Measurements from ENCODE around the gene LGSN. TPM values are rescaled to one million over a fixed set of nuclear protein-coding genes. Genes with fewer than 3 reads are reported as not detected.
"Not testable (repeated sequence)": the region's sequence is repeated elsewhere in the genome, so short reads cannot be mapped to it uniquely, and the experiment has no call there.

The LGSN gene
- total RNA-seq, 1 experiment from 2014 or later, result not detected

DNA sequence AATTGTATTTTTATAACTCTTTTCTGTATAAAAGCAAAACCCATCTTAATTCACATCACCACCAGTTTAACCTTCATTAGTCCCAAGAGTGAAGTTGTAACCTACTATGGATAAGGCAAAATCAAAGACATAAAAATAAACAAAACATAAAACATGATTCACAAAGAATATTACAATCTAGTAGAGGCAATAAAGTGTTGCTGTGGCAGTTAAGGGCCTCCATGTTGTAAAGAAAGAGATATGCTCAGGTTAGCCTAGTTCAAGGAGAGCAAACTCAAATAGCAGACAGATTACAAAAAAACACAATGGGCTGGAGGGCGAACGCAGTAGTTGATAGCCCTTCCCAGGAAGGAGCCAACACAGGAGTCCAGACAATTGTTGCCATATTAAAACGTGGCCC, 13.4 kb downstream of the LGSN start:
- DNase-seq (ENCODE audit: low spot score), result no peak

DNA sequence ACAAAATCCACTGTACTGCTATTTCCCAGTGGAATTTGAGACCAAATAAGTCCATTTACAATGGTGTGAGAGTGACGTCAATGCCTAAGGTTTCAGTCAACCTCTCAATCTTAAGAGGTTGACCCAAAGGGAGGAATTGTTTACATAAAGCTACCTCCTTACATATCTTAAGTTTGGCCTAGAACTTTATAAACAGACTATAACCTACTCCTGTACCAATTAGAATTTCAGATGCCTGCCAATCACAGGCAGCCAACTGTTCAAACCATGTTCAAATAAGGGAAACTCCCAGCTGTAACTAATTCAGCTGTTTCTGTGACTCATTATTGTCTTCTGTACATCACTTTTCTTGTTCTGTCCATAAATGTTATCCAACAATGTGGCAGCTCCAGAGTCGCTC, 14.5 kb downstream of the LGSN start:
- no peak for DNase-seq (ENCODE audit: low spot score)

DNA sequence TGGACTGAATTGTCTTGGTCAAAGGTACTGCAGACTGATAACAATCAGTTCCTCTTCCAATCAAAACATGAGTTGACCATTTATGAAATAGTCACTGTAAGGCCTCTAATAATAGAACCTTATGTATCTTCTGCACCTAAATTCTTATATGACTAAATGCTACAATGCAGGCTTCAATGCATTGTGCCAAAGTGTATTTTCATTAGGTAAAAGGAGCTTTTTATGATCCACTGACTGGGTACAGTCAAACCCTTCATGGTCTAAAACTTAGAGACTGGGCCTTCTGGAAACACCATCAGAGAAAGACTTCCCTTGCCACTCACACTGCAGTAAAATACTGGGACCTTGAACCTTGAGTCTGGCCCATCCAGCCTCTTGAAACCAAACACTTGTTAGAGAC, 16.3 kb downstream of the LGSN start:
- no peak for DNase-seq (ENCODE audit: low spot score)

DNA sequence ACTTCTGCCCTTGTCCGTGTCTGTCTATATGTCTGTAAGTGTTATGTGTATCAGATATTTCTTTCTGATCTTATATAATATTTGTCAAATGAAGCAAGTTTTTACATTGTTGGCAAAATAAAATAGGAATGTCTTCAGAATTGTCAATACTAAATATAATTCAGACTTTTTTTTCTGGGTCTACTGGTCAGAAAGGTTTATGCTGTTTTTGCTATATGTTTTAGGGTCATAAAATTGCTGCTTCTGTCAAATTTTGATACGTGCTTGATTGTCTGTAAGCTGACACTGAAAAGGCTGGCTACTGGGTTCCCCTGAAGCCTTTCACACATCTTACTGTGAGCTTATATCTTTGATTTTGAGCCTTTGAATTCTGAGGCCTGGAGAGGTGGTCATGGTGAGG, 20.1 kb downstream of the LGSN start:
- no peak for DNase-seq (ENCODE audit: low spot score)

DNA sequence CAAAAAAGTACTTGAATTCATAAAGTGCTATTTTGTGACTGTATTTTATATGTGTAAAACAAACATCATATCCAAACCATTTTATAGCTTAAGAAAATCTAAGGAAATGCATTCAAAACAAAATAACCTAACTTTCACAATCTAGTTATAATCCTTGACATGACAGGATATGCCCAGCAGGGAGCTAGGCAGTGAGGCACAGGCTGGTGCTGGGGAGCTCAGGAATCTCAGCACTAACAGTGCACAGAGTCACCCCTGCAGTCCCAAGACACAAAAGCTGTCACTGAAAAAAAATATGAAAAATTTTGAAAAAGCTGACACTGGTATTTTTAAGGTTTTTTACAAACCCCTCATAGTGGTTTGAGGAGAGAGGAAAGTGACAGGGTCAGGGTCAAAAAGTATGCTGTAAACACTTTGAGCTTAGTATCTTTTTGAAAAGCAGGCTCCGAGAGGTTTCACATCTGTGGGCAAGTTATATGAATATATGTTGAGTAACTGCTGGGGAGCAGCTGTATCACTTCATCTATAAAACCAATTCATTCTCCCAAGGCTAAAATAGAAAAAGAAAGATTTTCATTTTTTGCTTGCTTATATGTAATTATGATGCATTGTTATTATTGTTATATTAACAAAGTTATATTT, 24.1 kb downstream of the LGSN start:
- DNase-seq (ENCODE audit: low spot score), result no peak

DNA sequence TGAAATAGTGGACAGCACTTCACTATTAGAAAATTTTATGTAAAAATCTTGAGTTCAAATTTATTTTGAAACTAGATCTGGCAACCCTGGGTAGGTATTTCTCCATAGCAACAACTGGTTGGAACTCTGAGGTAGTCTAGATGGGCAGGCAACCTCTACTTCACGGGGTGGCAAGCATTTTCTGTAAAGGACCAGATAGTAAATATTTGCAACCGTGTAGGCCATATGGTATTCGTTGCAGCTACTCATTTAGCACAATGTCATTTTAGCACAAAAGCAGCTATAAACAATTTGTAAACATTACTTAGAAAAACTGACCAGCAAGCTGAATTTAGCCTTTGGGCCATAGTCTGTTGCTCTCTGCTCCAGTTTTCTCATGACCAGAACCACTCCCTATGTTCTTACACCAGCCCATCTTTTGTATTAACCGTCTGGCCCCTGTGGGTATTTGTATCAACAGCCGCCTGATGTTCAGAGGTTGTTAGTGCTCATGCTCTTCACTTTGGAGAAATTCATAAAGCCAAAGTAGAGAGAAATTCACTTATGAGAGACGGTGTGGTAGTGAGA, 29.2 kb downstream of the LGSN start:
- DNase-seq (ENCODE audit: low spot score), result no peak

DNA sequence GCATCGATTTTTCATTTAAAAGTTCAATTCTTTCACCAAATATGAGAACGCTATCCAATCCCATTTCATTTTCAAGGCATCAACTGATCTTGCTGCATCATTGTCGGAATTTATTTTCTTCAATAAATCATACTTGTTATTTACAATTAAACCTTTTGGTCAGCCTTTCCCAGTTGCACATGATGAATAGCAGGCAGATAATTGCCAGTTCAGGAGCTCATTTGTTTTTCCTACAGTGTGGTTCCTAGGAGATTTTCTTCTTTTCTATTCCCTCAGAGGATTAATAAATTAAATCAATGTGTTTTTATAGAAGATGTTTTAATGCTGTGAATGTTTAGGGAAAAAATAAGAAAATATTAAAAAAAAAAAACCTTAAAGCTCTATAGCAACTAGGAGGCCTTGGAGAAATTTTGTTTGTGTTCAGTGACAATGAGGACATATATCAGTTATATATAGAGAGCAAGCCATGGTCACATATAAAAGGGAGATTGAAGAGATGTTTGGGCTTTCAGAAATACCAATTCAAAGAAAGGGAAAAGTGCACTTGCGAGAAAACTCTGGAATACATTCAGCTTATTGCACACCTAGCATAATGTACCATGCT, 30.4 kb downstream of the LGSN start:
- no peak for DNase-seq (ENCODE audit: low spot score)

DNA sequence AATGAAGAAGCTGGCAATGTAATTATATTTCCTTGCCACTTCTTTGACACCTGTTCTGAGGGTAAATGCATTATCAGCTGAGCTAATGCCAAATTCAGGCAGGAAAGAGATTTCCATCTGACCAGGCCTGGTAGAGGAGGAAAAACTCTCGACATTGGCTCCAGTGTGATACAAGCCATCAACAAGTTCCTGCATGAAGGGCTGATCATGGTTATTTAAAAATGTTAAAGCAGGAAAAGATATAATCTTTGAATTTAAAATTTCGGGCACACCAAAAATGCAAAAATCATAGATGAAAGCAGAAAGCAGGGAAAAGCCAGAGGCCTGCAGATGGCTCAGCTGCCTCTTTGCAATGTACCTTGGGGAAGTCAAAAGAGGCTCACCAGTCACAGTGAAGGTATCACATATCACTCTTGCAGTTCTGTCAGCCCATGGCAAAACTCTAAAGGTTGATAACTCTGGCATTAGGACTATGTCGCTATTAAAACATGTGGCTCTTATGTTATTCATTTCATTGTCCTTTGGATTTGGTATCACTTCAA, 39.1 kb downstream of the LGSN start:
- DNase-seq (ENCODE audit: low spot score), result no peak

DNA sequence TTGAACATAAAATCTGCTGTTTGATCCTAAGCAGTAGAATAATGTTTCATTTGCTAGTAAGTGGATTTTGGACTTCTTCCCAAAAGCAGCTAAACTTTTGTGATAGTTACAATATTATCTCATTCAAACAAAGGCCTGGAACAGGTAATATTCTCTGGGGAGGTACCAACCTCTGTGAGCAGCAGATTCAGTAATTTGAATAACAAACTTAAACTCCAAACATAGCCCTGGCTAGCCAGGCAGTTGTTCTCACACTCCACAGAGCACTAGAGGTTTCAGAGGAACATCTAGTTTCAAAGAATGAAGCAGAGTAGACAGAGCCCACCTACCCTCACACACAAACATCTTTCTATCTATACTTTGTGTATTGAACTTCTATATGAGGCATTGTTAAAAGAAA, 40.9 kb downstream of the LGSN start:
- no peak for DNase-seq (ENCODE audit: low spot score)

DNA sequence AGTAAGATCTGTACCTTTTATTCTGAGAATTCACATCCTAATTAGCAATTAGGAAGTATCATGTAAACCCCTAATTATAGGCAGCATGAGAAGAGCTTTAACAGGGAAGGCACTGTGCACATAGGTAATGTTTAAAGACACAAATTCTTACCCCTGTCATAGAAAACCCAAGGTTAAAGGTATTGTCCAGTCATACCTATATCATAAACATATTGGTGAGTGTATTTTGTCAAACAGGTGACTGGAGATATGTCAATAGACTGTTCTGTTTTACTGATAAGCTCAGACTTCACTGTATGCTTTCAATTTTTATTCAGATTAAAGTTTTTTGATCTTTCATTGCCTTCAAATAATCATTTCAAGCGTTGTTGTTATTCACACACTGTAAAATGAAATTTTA, 43.8 kb downstream of the LGSN start:
- DNase-seq (ENCODE audit: low spot score), result no peak

DNA sequence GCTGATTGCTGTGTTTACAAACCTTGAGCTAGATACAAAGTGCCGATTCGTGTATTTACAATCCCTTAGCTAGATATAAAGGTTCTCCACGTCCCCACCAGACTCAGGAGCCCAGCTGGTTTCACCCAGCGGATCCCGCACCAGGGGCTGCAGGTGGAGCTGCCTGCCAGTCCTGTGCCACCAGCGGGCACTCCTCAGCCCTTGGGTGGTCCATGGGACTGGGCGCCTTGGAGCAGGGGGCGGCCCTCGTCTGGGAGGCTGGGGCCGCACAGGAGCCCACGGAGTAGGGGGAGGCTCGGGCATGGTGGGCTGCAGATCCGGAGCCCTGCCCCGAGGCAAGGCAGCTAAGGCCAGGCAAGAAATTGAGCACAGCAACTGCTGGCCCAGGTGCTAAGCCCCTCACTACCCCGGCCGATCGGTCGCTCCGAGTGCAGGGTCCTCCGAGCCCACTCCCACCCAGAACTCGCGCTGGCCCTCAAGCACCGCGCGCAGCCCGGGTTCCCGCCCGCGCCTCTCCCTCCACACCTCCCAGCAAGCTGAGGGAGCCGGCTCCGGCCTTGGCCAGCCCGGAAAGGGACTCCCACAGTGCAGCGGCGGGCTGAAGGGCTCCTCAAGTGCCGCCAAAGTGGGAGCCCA, 44.9 kb downstream of the LGSN start:
- DNase-seq (ENCODE audit: low spot score), result not testable (repeated sequence)

DNA sequence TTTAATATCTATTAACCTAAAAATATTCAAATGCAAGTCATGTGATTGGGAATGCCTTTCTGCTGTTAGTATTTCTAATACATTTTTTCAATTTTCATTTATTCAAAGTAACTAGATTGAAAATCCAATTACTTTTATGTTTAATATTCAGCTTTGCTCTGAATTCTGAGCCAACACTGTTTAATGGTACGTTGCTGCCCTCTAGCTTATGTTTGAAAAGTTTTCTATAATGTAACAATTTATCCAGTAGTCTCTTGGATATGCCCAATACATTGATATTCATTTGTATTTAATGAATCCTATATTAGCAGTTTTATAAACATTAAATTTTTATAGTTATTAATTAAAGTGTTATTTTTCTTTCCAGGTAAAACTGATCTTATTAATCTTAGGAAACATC, 47.4 kb downstream of the LGSN start:
- peak; percentile 45 for DNase-seq (ENCODE audit: low spot score)

DNA sequence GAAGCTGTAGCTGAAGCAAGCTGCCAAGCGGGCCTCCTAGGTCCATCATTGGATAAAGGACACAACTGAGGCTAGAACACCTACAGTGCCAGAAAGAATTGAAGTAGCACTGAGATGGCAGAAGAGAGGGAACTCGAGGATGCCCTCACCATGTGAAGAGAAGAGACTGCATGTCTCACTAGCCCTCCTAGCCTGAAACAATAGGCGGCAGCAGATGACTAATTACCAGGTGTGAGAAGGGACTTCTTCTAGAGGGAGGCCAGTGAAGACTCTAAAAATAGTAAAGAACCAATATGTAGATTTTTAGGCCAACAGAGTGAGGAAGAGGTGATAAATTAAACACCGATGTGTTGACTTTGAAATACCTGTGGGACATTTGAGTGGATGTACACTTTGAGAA, 50.3 kb downstream of the LGSN start:
- DNase-seq (ENCODE audit: low spot score), result no peak

DNA sequence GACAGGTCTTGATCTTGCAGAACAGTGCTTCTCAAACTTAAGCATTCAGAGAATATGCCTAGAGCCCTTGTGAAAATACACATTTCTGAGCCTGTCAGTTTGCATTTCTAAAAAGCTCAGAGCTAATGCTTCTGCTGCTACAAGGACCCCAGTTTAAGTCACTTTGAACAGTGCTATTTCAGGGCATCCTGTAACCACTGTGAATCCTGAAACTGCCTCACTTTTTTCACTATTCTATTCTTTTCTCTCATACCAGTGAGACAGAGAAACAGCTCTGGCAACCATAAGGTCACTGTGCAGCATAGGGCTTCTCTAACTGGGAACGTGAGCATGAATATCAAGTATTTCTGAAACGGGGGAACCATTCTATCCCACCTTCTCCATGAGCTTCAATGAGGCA, 51.2 kb downstream of the LGSN start:
- no peak for DNase-seq (ENCODE audit: low spot score)

DNA sequence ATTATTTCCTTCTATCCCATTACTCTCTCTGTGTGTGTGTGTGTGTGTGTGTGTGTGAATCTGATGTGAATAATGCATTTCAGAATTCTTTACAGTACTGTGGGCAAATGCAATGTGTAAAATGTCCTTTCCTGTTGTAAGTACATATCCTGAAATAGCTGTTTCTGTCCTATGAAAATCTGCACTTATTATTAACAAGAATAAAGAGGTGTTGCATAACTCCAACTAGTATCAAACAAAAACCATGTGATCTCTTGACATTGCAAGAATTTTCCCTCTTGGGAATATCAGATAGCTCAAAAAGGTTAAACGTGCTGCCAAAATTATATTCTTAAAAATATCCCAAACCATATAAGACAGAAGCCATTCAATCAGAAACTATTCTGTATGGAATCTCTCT, 52.0 kb downstream of the LGSN start:
- no peak for DNase-seq (ENCODE audit: low spot score)

DNA sequence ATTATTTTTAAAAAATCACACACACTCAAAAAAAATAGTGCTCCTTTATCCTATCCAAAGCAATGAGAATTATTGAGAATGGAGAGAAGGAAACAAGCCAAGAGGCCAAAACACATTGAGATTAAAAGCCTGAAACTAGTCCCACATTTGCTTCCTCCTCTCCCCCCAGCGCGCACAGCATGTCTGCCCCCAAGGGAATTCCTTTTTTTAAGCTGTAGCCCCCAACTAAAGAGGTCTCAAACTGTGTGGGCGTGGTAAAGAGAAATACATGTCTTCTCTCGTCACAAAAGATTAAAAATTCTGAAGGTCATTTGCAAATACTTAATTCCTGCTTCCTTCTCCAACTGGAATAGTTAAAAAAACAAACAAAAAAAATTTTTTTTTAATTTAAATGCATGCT, 52.7 kb downstream of the LGSN start:
- DNase-seq (ENCODE audit: low spot score), result no peak

DNA sequence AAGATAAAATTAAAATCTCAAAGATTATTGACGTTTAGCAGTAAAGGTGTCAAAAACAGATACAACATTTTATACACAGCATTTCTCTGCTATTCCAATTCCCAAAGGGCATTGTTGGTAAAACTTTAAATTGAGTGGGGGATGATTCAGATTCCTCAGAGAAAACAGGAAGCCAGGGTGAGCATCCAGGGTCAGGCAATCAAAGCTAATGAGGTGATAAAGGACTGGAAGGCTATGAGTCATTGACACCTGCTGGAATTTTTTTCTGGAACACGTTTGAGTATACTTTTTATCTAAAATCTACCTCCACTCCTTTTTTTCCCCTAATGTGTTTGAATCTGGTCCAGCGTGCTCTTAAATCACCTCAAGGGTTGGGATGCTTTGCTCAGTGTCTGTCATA, 56.3 kb downstream of the LGSN start:
- no peak for DNase-seq (ENCODE audit: low spot score)

DNA sequence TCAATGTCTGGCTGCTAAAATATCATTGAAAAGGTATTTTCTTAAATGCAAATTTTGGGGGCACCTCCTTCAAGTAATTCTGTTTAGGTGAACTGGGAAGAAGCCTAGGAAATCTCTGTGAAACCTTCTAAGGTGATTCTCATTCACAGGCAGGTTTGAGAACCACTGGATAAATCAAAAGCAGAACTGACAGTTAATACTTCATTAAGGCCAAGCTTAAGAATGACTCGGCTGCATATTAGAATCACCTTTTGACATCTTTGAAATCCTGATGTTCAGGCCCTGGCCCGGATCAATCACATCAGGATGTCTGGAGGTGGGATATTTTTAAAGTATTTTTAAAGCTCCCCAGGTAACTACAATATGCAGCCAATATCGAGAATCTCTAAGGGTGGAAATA, 58.0 kb downstream of the LGSN start:
- no peak for DNase-seq (ENCODE audit: low spot score)

DNA sequence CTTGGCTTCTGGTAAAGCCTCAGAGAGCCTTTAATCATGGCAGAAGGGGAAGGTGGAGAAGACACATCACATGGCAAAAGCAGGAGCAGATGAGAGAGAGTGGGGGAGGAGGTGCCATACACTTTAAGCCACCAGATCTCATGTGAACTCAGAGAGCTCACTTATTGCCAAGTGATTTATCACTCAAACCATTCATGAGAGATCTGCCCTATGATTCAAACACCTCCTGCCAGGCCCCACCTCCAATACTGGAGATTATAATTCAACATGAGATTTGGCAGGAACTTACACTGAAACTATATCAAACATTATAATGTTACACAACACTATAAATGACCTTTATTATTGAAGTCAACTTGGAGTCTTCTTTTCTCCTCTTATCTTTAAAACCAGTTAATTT, 60.6 kb downstream of the LGSN start:
- DNase-seq (ENCODE audit: low spot score), result no peak

DNA sequence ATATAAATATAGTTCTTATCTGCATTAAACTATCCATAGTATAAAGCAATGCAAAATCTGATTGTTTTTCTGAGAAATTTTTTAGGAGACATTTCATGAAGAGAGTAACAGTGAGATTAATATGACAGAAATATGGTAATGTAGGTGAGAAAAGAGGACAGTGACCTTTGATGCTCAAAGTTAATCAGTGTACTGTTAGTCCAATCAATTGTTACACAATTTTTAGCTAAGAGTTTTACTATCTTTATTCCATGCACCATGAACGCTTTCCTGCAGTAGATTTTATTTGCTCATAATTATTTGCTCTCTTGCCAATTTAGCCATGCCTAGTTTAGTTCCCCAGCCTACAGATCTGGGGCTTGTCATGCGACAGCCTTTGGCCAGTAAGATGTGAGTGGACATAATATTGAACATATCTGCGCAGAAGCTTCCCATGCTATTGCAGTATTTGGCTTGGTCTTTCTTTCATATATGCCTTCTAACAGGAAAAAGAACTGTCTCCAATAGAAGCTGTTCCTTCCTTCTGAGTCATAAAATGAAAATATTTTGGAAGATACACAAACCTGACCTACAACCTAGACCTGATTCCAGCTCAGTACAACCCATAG, 69.8 kb downstream of the LGSN start:
- no peak for DNase-seq (ENCODE audit: low spot score)

DNA sequence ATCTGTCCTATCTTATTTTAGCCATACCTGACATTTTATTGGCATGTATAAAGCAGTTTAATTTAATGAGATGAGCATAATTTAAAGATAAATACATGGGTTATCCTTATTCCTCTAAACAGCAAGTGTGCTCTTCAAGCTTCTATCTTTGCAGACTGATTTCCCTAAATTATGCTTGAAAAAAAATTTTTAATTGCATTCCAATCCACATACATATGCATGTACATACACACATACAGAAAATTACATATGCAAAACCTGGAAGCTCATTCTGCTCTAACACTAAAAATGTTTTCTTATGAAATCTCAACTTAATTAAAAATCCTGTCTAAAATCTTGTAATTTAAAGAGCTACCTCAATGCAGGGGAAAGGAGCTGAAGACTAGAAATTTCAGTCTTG, 73.2 kb downstream of the LGSN start:
- DNase-seq (ENCODE audit: low spot score), result no peak

DNA sequence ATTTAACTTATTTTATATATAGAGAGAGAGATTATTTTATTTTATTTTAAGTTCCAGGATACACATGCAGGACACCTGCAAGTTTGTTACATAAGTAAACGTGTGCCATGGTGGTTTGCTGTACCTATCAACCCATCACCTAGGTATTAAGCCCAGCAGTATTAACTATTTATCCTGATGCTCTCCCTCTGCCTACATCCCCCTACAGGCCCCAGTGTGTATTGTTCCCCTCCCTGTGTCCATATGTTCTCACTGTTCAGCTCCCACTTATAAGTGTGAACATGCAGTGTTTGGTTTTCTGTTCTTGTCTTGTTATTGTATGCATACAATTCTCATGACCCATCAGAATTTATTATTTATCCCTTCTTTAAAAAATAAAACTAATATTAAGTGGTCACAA, 73.9 kb downstream of the LGSN start:
- peak; percentile 16 for DNase-seq (ENCODE audit: low spot score)

All from HT-29 (cell line).